Transverse colon (tissue), 3 donors: ENCODE measurements around the gene PADI4.

Experiments
- CTCF ChIP-seq, 5 experiments: fragments of 200-600 bp in 3 of 5; fragments of 450-650 bp in 2 of 5; sonication (generic) in 3 of 5; IDR thresholded peaks; 1 replicate in 2 of 5; 2 replicates in 3 of 5; pipeline ENCODE4 v1.5.1; 2016 to 2017; ENCODE audit warnings: antibody characterized with exemption in 5 of 5, inconsistent platforms in 3 of 5, mild to moderate bottlenecking in 2 of 5, moderate library complexity in 1 of 5
- POLR2A ChIP-seq: fragments of 450-650 bp; IDR thresholded peaks from one replicate; pipeline ENCODE4 v1.6.1; 2016; ENCODE audit warnings: antibody characterized with exemption, mild to moderate bottlenecking, moderate library complexity

- TF ChIP-seq POLR2A (no peak), CTCF (IDR thresholded peaks at IDR 0.05) (no peak)
These were observed 43.0 kb downstream of the PADI4 start for GRCh38 chr1:17350928-17351446.
